Upper lobe of left lung (tissue), 4 donors: ENCODE measurements around the gene ADAMTS16.

Source experiments
- POLR2A ChIP-seq, 4 donors: fragments of 450-650 bp; IDR thresholded peaks; one replicate each; pipeline ENCODE4 v1.5.1; 2016 to 2017; ENCODE audit warnings: antibody characterized with exemption in 4 of 4, mild to moderate bottlenecking in 2 of 4
- POLR2AphosphoS5 ChIP-seq, 2 donors: sonication (generic); formaldehyde crosslinking; IDR thresholded peaks; one replicate each; pipeline ENCODE4 v1.5.1; 2017; ENCODE audit warnings: antibody characterized with exemption in 2 of 2
- TF ChIP-seq, protein P1 (sequence below), 6 experiments: fragments of 450-650 bp in 4 of 6; fragments of 200-600 bp in 2 of 6; sonication (generic) in 2 of 6; IDR thresholded peaks; one replicate each; pipeline ENCODE4 v1.5.1; 2016 to 2019; ENCODE audit warnings: antibody characterized with exemption in 6 of 6

DNA sequence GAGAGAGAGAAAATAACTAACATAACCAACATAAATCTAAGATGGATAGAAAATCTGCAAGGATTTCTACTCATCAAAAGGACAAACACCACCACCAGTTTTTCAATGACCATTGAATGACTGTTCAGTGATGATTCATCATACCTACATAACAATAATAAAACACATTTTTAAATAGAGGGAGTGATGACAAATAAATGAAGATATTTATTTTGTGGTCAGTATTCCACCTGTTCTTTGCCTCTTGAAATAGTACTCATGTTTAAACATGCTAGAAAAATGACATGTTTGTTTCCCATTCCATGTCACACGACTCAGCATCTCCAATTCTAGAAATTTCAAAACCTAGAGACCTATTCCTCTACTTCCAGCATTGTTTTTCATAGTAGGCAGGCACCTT lies 34.6 kb upstream of the ADAMTS16 start:
- TF ChIP-seq, protein P1, sequence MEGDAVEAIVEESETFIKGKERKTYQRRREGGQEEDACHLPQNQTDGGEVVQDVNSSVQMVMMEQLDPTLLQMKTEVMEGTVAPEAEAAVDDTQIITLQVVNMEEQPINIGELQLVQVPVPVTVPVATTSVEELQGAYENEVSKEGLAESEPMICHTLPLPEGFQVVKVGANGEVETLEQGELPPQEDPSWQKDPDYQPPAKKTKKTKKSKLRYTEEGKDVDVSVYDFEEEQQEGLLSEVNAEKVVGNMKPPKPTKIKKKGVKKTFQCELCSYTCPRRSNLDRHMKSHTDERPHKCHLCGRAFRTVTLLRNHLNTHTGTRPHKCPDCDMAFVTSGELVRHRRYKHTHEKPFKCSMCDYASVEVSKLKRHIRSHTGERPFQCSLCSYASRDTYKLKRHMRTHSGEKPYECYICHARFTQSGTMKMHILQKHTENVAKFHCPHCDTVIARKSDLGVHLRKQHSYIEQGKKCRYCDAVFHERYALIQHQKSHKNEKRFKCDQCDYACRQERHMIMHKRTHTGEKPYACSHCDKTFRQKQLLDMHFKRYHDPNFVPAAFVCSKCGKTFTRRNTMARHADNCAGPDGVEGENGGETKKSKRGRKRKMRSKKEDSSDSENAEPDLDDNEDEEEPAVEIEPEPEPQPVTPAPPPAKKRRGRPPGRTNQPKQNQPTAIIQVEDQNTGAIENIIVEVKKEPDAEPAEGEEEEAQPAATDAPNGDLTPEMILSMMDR (IDR thresholded peaks at IDR 0.05) = no peak
- TF ChIP-seq POLR2A (IDR thresholded peaks at IDR 0.05) (no peak), POLR2AphosphoS5 (IDR thresholded peaks at IDR 0.05) (no peak)
